ENCODE results near the gene LAX1. TPM values are rescaled to one million over a fixed set of nuclear protein-coding genes. Genes with fewer than 3 reads are reported as not detected.

The LAX1 gene
- total RNA-seq, 1 donor = 11.9 TPM

- H3K9me3 ChIP-seq (ENCODE audit: low read depth, low read length) = no peaks in the 10 kb centered on the region
- H3K4me1 ChIP-seq (ENCODE audit: insufficient read depth, low read length) = no peaks in the 10 kb centered on the region
These were observed 58.3 kb downstream of the LAX1 start for GRCh38 chr1:203823306-203823705.

More at GRCh38 chr1:203823306-203823705, 58.3 kb downstream of the LAX1 start:
- Histone ChIP-seq H3K4me3 (ENCODE audit: low read length) (no peak overlapping the region), H3K27me3 (ENCODE audit: insufficient read depth, low read length) (no peaks in the 10 kb centered on the region)

Other genes with a start within 250 kb of the LAX1 start
- gene ATP2B4, start 138.4 kb upstream of the LAX1 start, total RNA-seq = 21.3 TPM
- gene ZBED6, start 30.4 kb downstream of the LAX1 start, total RNA-seq = 34.7 TPM
- 160 TPM for gene ZC3H11A, start 30.4 kb downstream of the LAX1 start, total RNA-seq
- 51.1 TPM for gene SNRPE, start 96.4 kb downstream of the LAX1 start, total RNA-seq

All from mononuclear cell (primary cell).